Measurements from ENCODE around the gene POLG.

DNA sequence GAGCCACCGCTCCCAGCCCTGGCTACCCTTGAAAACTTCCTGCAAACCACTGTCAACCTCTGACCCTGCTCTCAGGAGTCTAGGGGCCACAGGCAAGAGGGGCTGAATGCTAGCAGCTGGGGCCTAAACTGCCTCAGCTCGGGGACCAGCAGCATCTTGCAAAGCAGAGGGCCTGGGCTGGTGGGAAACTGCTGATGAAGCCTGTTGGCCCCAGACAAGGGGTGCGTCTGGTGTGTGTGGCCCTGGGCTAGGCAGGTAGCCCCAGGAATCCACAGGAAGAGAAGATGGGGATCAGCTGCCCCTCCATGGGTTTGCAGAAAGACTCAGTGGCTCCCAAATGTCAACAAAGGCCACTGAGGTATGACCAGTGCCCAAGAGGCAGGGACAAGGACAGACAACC lies 8.2 kb upstream of the POLG start:
- no peak for TF ChIP-seq POLR2A (IDR thresholded peaks at IDR 0.05)
- TF ChIP-seq, protein P1, sequence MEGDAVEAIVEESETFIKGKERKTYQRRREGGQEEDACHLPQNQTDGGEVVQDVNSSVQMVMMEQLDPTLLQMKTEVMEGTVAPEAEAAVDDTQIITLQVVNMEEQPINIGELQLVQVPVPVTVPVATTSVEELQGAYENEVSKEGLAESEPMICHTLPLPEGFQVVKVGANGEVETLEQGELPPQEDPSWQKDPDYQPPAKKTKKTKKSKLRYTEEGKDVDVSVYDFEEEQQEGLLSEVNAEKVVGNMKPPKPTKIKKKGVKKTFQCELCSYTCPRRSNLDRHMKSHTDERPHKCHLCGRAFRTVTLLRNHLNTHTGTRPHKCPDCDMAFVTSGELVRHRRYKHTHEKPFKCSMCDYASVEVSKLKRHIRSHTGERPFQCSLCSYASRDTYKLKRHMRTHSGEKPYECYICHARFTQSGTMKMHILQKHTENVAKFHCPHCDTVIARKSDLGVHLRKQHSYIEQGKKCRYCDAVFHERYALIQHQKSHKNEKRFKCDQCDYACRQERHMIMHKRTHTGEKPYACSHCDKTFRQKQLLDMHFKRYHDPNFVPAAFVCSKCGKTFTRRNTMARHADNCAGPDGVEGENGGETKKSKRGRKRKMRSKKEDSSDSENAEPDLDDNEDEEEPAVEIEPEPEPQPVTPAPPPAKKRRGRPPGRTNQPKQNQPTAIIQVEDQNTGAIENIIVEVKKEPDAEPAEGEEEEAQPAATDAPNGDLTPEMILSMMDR (IDR thresholded peaks at IDR 0.05) = no peak

Data from esophagus squamous epithelium (tissue), 4 donors.